Mesenchymal stem cell (in vitro differentiated cells and primary cell): ENCODE measurements around the gene BRSK1.

Experiments used
- DNase-seq: peaks from one replicate; pipeline ENCODE4 v3.0.0-alpha.2; 2013
- H2AFZ ChIP-seq: one replicate; pipeline ENCODE4 v1.6.1; 2013; ENCODE audit warnings: low read depth, mild to moderate bottlenecking, control low read depth, inconsistent platforms, low read length, moderate library complexity
- H2AK5ac ChIP-seq: 2 replicates; pipeline ENCODE4 v1.6.1; 2013; ENCODE audit warnings: low read length, moderate library complexity, mild to moderate bottlenecking, inconsistent platforms; ENCODE audit not compliant: severe bottlenecking
- H2BK120ac ChIP-seq: one replicate; pipeline ENCODE4 v1.6.1; 2013; ENCODE audit warnings: low read depth, mild to moderate bottlenecking, inconsistent platforms, low read length, moderate library complexity
- H2BK12ac ChIP-seq, 2 experiments: one replicate each; pipeline ENCODE4 v1.6.1; 2013; ENCODE audit warnings: inconsistent platforms in 2 of 2, low read length in 2 of 2, mild to moderate bottlenecking in 2 of 2, moderate library complexity in 2 of 2, control low read depth in 1 of 2
- H2BK15ac ChIP-seq: one replicate; pipeline ENCODE4 v1.6.1; 2013; ENCODE audit warnings: mild to moderate bottlenecking, low read depth, inconsistent platforms; ENCODE audit not compliant: poor library complexity, severe bottlenecking
- H2BK5ac ChIP-seq: 2 replicates; pipeline ENCODE4 v1.6.1; 2013; ENCODE audit warnings: low read depth, mild to moderate bottlenecking, low read length, control low read depth, inconsistent platforms; ENCODE audit not compliant: poor library complexity, severe bottlenecking
- H3K14ac ChIP-seq, 2 experiments: one replicate each; pipeline ENCODE4 v1.6.1; 2013; ENCODE audit warnings: inconsistent platforms in 2 of 2, low read length in 2 of 2, control low read depth in 1 of 2, mild to moderate bottlenecking in 1 of 2, moderate library complexity in 1 of 2
- H3K18ac ChIP-seq, 2 experiments: one replicate each; pipeline ENCODE4 v1.6.1; 2013; ENCODE audit warnings: inconsistent platforms in 2 of 2, low read length in 2 of 2, control low read depth in 1 of 2, low read depth in 1 of 2, mild to moderate bottlenecking in 1 of 2
- H3K23ac ChIP-seq, 2 experiments: one replicate each; pipeline ENCODE4 v1.6.1; 2013; ENCODE audit warnings: inconsistent platforms in 2 of 2, low read length in 2 of 2, mild to moderate bottlenecking in 2 of 2, moderate library complexity in 2 of 2, control low read depth in 1 of 2
- H3K27ac ChIP-seq: 2 replicates; pipeline ENCODE4 v1.5.1; 2013; ENCODE audit warnings: mild to moderate bottlenecking, moderate library complexity, low read length, control low read depth, inconsistent platforms; ENCODE audit not compliant: poor library complexity, severe bottlenecking
- H3K27me3 ChIP-seq, 2 experiments: 2 replicates each; pipeline versions ENCODE4 v1.6.1 to v1.7.0; 2013; ENCODE audit warnings: low read length in 2 of 2, mild to moderate bottlenecking in 2 of 2, moderate library complexity in 2 of 2, control low read depth in 1 of 2, inconsistent platforms in 1 of 2; ENCODE audit not compliant: control insufficient read depth in 1 of 2, insufficient read depth in 1 of 2
- H3K36me3 ChIP-seq, 2 experiments: 2 replicates each; pipeline versions ENCODE4 v1.6.1 to v1.7.0; 2013; ENCODE audit warnings: low read length in 2 of 2, control low read depth in 1 of 2, inconsistent platforms in 1 of 2, low read depth in 1 of 2, mild to moderate bottlenecking in 1 of 2; ENCODE audit not compliant: insufficient read depth in 2 of 2, control insufficient read depth in 1 of 2
- H3K4ac ChIP-seq, 2 experiments: one replicate each; pipeline ENCODE4 v1.6.1; 2013; ENCODE audit warnings: inconsistent platforms in 2 of 2, low read length in 2 of 2, mild to moderate bottlenecking in 2 of 2, moderate library complexity in 2 of 2, control low read depth in 1 of 2, low read depth in 1 of 2
- H3K4me1 ChIP-seq: 2 replicates; pipeline ENCODE4 v1.6.1; 2013; ENCODE audit warnings: low read depth, low read length, control low read depth; ENCODE audit not compliant: control insufficient read depth, insufficient read depth
- H3K4me2 ChIP-seq: 2 replicates; pipeline ENCODE4 v1.6.1; 2013; ENCODE audit warnings: low read length, mild to moderate bottlenecking, inconsistent platforms; ENCODE audit not compliant: poor library complexity, severe bottlenecking
- H3K4me3 ChIP-seq, 2 experiments: 2 replicates each; pipeline versions ENCODE4 v1.5.1 to v1.7.0; 2013; ENCODE audit warnings: low read length in 2 of 2, mild to moderate bottlenecking in 2 of 2, control low read depth in 1 of 2, low read depth in 1 of 2; ENCODE audit not compliant: insufficient read depth in 1 of 2
- H3K79me1 ChIP-seq: replicated peaks from 2 replicates; pipeline ENCODE4 v1.6.1; 2013; ENCODE audit warnings: mild to moderate bottlenecking, control low read depth, low read length, inconsistent platforms; ENCODE audit not compliant: poor library complexity, severe bottlenecking
- H3K9ac ChIP-seq: 2 replicates; pipeline ENCODE4 v1.7.0; 2013; ENCODE audit warnings: mild to moderate bottlenecking, low read length, moderate library complexity
- H3K9me3 ChIP-seq: 2 replicates; pipeline ENCODE4 v1.7.0; 2013; ENCODE audit warnings: mild to moderate bottlenecking, low read length; ENCODE audit not compliant: control insufficient read depth
- H4K8ac ChIP-seq: one replicate; pipeline ENCODE4 v1.6.1; 2013; ENCODE audit warnings: inconsistent platforms, mild to moderate bottlenecking, low read length, moderate library complexity
- H4K91ac ChIP-seq: one replicate; pipeline ENCODE4 v1.6.1; 2013; ENCODE audit warnings: mild to moderate bottlenecking, low read length, inconsistent platforms
- whole genome bisulfite sequencing: methylation state at CpG from one replicate; pipeline ENCODE4 v1.1.7; 2013; ENCODE audit warnings: mixed read lengths; 5-methylcytosine and 5-hydroxymethylcytosine counted together

BRSK1 gene

DNA sequence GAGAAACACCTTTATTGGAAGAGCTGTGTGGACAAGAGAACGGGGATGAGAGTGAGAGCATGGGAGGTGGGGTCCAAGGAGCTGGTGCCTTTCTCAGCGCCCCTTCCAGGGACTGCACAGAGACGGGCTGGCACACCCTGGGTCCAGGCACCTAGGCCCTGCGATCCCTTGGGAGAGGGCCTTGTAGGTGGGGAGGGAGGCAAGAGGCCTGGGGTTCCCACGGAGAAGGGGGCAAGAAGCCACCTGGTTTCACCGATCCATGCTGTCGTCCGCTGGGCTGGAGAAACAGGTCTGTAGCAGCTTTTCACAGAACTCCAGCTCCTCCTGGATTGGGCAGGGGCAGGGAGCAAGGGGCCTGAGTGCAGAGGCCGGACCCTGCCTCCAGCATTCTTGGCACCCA is 21.4 kb upstream of the BRSK1 start:
- H2BK120ac ChIP-seq: no peak overlapping the region
- WGBS: 98% methylated on average over 9 of the region's 9 CpGs
- H2AFZ ChIP-seq: no peak overlapping the region
- no peak overlapping the region for H4K8ac ChIP-seq
- H3K4ac ChIP-seq: no peak overlapping the region
- H3K23ac ChIP-seq: no peak overlapping the region
- H3K4me1 ChIP-seq: peaks cover 6% of the 10 kb centered on the region
- no peak overlapping the region for H3K27ac ChIP-seq
- H3K9ac ChIP-seq: no peak overlapping the region
- H3K9me3 ChIP-seq: no peaks in the 10 kb centered on the region
- no peak overlapping the region for H2BK12ac ChIP-seq
- H3K27me3 ChIP-seq: no peaks in the 10 kb centered on the region
- no peak overlapping the region for H3K4me2 ChIP-seq
- DNase-seq: no peak
- no peak overlapping the region for H2AK5ac ChIP-seq
- H4K91ac ChIP-seq: no peak overlapping the region
- peaks cover 10% of the 10 kb centered on the region for H3K79me1 ChIP-seq
- H3K4me3 ChIP-seq: no peak overlapping the region
- peaks cover 12 to 22% of the 10 kb centered on the region in 2 experiments for H3K36me3 ChIP-seq
- no peak overlapping the region for H2BK15ac ChIP-seq
- no peak overlapping the region for H3K14ac ChIP-seq
- H2BK5ac ChIP-seq: no peak overlapping the region
- no peak overlapping the region for H3K18ac ChIP-seq

DNA sequence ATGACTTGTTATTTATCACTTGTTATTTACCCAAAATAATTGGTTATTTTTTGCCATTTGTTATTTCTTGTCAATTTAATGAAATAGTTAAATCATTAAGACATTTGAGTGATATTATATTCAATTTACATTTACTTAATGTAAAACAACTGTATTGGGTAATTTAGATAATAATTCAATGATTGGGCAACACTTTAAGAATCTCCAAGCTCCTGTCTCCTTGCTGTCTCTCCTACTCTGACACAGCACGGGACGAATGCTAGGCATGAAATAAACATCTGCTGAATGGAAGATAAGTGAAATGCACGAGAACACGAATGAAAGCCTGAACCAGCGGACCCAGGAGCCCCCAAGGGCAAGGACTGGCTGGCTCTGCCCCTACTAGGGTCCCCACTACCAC is 19.3 kb upstream of the BRSK1 start:
- no peak overlapping the region for H2BK5ac ChIP-seq
- H2AK5ac ChIP-seq: no peak overlapping the region
- H3K4ac ChIP-seq: no peak overlapping the region
- DNase-seq: no peak
- H2BK12ac ChIP-seq: no peak overlapping the region
- H3K14ac ChIP-seq: no peak overlapping the region
- no peaks in the 10 kb centered on the region for H3K9me3 ChIP-seq
- no peak overlapping the region for H2BK15ac ChIP-seq
- H3K4me1 ChIP-seq: peaks cover 4% of the 10 kb centered on the region
- H3K4me2 ChIP-seq: no peak overlapping the region
- no peak overlapping the region for H3K9ac ChIP-seq
- H3K18ac ChIP-seq: no peak overlapping the region
- no peaks in the 10 kb centered on the region for H3K27me3 ChIP-seq
- H3K4me3 ChIP-seq: no peak overlapping the region
- H3K27ac ChIP-seq: no peak overlapping the region
- no peak overlapping the region for H2BK120ac ChIP-seq
- peaks cover 16 to 26% of the 10 kb centered on the region in 2 experiments for H3K36me3 ChIP-seq
- peaks cover 17% of the 10 kb centered on the region for H3K79me1 ChIP-seq
- no peak overlapping the region for H4K91ac ChIP-seq
- WGBS: 94% methylated on average over 5 of the region's 5 CpGs
- no peak overlapping the region for H3K23ac ChIP-seq
- H2AFZ ChIP-seq: no peak overlapping the region
- no peak overlapping the region for H4K8ac ChIP-seq

DNA sequence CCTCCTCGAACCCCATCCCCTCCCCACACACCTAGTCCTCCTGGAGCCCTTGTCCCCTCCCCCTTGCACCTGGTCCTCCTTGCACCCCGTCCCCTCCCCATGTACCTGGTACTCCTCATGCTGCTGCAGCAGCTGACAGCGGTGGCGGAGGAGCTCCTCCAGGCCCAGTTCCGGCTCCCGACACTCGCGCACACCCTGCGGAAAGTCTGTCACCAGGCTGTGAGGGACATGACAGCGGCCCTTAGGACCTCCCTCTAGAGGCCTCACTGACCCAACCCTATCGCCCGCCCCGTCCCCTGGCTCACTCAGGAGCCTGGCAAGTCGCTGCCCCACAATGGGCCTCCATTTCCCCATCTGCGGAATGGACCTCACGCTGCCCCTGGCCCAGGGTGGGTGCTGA is 18.6 kb upstream of the BRSK1 start:
- Histone ChIP-seq H3K9ac (no peak overlapping the region), H3K27me3 (no peaks in the 10 kb centered on the region), H2AK5ac (no peak overlapping the region), H2BK5ac (no peak overlapping the region), H3K4me3 (no peak overlapping the region), H3K14ac (no peak overlapping the region), H3K4me1 (peaks cover 1% of the 10 kb centered on the region), H3K23ac (no peak overlapping the region), H2BK12ac (no peak overlapping the region), H3K18ac (no peak overlapping the region), H4K91ac (no peak overlapping the region), H3K9me3 (no peaks in the 10 kb centered on the region), H3K36me3 (peaks cover 16 to 32% of the 10 kb centered on the region in 2 experiments), H3K4ac (no peak overlapping the region), H2BK120ac (no peak overlapping the region), H3K79me1 (peaks cover 18% of the 10 kb centered on the region), H2BK15ac (no peak overlapping the region), H2AFZ (no peak overlapping the region), H4K8ac (no peak overlapping the region), H3K27ac (no peak overlapping the region), H3K4me2 (no peak overlapping the region)
- no peak for DNase-seq
- 89% methylated on average over 16 of the region's 16 CpGs for WGBS

DNA sequence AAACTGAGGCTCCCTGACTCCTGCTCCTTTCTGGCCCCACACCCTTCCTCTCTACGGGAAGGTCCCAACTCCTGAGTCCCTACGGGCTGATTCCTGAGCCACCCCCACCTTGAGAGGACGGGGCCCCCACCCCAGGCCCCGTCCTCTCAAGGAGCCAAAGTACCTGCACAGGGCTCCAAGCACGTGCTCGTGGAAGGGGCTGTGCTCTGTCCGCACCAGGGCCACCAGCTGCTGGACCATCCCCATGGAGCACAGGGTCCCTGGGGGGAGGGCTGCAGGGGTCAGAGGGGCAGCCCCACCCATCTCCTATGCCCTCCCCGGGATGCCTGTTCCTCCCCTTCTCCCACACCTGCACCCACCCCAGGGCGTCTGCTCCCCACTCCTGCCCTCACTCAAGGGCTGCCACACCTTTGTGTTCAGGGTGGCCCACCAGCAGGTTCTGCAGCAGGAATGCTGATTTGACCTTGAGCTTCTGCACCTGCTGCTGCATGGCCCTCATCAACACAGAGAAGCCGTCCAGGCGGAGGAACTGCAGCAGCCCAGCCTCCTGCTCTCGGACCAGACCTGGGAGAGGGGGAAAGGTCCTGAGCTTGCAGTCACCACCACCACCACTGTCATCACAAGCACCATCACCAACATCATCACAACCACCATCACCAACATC is 17.9 kb upstream of the BRSK1 start:
- H4K91ac ChIP-seq: no peak overlapping the region

More for the DNA sequence above, 17.9 kb upstream of the BRSK1 start:
- Histone ChIP-seq H3K27me3 (no peaks in the 10 kb centered on the region), H2BK120ac (no peak overlapping the region), H3K9me3 (no peaks in the 10 kb centered on the region), H3K79me1 (peaks cover 23% of the 10 kb centered on the region), H3K4ac (no peak overlapping the region), H3K18ac (no peak overlapping the region), H3K4me1 (peaks cover 1% of the 10 kb centered on the region), H3K14ac (no peak overlapping the region), H3K9ac (no peak overlapping the region), H2BK5ac (no peak overlapping the region), H3K36me3 (peaks cover 16 to 39% of the 10 kb centered on the region in 2 experiments), H2BK15ac (no peak overlapping the region), H2AK5ac (no peak overlapping the region), H4K8ac (no peak overlapping the region), H2AFZ (no peak overlapping the region), H3K23ac (no peak overlapping the region), H2BK12ac (no peak overlapping the region), H3K27ac (no peak overlapping the region), H3K4me3 (no peak overlapping the region), H3K4me2 (no peak overlapping the region)
- no peak for DNase-seq
- 94% methylated on average over 12 of the region's 12 CpGs for WGBS
